Right ventricle myocardium inferior (tissue), 1 donor: ENCODE measurements around the gene TPH1. TPM values are rescaled to one million over a fixed set of nuclear protein-coding genes. Genes with fewer than 3 reads are reported as not detected.
A peak's percentile ranks its signal among the peaks of the same experiment; 100 is the strongest.

Source experiments
- ATAC-seq: fragments of 200-7000 bp; cut with Tn5 transposase; one replicate; pipeline ENCODE4 v1.9.1; 2020; ENCODE audit warnings: mild to moderate bottlenecking, moderate library complexity
- DNase-seq: peaks from one replicate; pipeline ENCODE4 v3.0.0; 2021; ENCODE audit errors: missing footprints
- intact Hi-C: fragments of 100-400 bp; cut with DNase I; formaldehyde crosslinking; loops from one replicate; pipeline ENCODE4 v1.11.0; 2022
- long read RNA-seq: library from polyadenylated mRNA; unstranded; transcript quantifications from one replicate; pipeline ENCODE4 v2.0.0, GENCODE V29; 2021
- total RNA-seq: library from RNA; stranded (reverse); fragmentation: NEBNext Ultra II Directional; extraction: Animal tissue kit (Norgen Biotek cat#: 25700); gene quantifications from one replicate; pipeline ENCODE4 v1.2.1, GENCODE V29; 2021
- donor health status: DM: no; HTN: yes; CAD: no; lungs with severe emphysema.

The TPH1 gene
- total RNA-seq = not detected
- long read RNA-seq = 0 reads

DNA sequence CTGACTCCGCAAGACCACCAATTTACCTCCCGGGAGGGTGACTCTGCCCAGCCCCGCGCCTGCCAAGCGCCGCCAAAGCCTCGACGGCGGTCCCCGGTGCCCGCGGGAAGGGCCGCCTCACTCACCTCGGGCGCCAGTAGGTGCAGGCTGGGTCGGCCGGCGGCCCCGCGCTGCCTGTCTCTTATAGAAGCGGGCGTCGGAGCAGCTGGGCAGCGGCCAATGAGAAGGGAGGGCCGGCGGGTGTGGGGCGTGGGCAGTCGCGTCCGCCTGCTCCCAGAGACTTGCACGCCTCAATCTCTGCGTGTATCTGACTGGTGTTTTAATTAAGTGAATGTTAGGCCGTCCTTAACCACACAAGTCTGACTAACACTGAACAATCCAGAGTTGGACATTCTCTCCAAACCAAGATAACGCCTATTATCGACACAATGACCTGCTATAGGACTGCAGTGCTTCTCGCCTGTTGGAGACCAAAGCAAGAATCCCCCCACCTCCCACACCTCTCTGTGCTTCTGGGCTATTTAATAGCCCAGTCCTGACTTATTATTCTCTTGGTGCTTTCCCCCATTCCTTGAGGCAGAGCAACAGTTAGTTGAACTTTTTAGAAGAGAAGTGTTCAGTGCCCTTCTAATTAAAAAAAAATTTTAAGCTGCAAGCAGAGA is at the start of gene TPH1:
Gene TPH1, minus strand, starts transcription at position 154 of the 662 bp plus-strand sequence. CDS start 5,507 bp downstream, outside the sequence.
- intact Hi-C loops = no loop called here
- DNase-seq (peak; percentile 74), ATAC-seq (peak; percentile 59)

GRCh38 chr11:18093959-18094358 is 47.9 kb upstream of the TPH1 start:
- no peak for ATAC-seq
- intact Hi-C loops = no loop called here
- DNase-seq = no peak

DNA sequence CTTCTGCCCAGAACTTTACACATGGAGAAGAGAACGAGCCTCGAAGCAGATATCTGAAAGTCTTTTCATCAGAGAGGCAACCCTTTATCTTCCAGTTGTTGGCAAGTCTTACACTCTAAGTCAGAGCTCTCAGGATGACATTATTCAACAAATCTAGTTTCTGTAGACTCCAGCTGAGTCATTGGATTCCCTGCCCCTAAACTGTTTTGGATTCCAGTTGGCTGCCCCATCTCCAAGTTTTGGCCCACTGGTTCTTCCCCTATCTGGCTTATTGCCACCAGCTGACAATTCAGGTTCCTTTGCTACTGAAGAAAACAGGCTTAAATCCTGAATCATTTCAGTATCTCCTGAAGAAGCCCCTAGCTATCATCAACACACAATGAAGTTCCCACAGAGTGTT is 45.7 kb upstream of the TPH1 start:
- DNase-seq = no peak
- no peak for ATAC-seq
- intact Hi-C loops = no loop called here

GRCh38 chr11:18088966-18089365 is 42.9 kb upstream of the TPH1 start:
- ATAC-seq (no peak), DNase-seq (no peak)
- intact Hi-C loops = no loop called here

GRCh38 chr11:18088366-18088765 is 42.3 kb upstream of the TPH1 start:
- intact Hi-C loops = no loop called here
- no peak for DNase-seq
- ATAC-seq = no peak

- ATAC-seq = no peak
- no peak for DNase-seq
- intact Hi-C loops = no loop called here
These were observed 35.5 kb upstream of the TPH1 start for GRCh38 chr11:18081551-18081950.

GRCh38 chr11:18080451-18080850 is 34.4 kb upstream of the TPH1 start:
- DNase-seq (no peak), ATAC-seq (no peak)
- intact Hi-C loops = no loop called here

GRCh38 chr11:18078909-18079308 is 32.8 kb upstream of the TPH1 start:
- ATAC-seq (no peak), DNase-seq (no peak)
- intact Hi-C loops = no loop called here

- DNase-seq (no peak), ATAC-seq (no peak)
- intact Hi-C loops = no loop called here
These were observed 29.4 kb upstream of the TPH1 start for GRCh38 chr11:18075444-18075843.

GRCh38 chr11:18071098-18071705 is 25.1 kb upstream of the TPH1 start:
- DNase-seq (no peak), ATAC-seq (no peak)
- intact Hi-C loops = no loop called here

DNA sequence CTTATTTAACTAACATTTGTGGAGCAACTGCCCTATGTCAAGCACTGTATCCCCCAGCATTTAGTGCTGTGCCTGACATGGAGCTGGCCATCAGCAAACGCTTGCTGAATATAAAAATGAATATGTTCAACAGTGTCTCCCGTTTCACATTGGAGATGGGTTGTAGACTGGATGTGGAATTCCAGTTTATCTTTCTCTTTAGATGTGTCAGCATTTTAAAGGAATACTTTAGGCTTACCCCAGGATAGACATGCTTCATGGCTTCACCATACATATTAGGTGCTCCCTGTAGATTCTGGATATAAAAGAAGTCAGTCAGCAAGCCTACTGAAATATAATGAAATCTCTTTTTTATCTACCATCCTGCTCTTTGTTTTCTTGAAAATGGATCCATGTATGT is 21.3 kb upstream of the TPH1 start:
- intact Hi-C loops = no loop called here
- DNase-seq (no peak), ATAC-seq (no peak)

DNA sequence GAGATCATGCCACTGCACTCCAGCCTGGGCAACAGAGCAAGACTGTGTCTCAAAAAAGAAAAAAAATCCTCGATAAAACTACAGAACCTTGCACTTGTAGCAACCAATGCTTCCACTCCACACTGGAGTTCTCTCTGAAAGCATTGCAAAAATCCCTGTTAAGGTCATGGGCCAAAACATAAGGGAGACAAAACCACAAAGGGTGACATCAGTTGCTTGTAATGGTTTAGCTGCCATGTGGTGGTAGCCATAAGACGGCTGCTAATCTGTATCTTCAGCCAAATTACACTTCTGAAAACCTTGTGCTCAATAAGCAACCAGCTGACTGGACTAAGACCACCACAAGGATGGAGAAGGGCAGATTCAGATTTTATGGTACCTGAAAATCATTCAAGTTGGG is 20.6 kb upstream of the TPH1 start:
- ATAC-seq (no peak), DNase-seq (no peak)
- intact Hi-C loops = no loop called here

GRCh38 chr11:18065572-18065971 is 19.5 kb upstream of the TPH1 start:
- no peak for DNase-seq
- intact Hi-C loops = no loop called here
- no peak for ATAC-seq

- intact Hi-C loops = no loop called here
- ATAC-seq = no peak
- no peak for DNase-seq
These were observed 18.5 kb upstream of the TPH1 start for GRCh38 chr11:18064450-18065054.

DNA sequence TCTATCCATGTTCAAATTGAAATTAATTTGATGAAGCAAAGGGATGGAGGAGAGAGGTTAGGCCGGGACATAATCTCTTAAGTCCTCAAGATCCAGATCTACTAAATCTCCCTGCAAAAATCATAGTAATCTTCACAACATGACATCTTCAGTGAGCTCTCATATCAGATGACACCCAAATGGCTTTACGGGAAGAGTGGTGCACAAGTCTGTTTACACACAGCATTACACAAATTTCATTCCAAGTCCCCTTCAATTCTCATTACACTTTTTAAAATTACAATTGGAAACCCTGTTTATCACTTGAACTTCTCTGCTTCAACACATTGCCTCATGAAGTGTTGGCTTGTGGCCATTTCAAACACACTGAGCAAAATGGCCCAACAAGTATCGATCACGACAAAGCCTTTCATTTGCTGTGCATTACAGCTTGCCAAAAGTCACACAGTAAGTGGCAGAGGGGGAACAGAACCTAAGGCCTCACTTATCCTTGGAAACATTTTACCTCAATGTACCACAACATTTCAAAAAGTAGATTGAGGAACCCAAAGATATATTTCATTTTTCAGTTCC is 17.9 kb upstream of the TPH1 start:
- intact Hi-C loops = no loop called here
- DNase-seq (no peak), ATAC-seq (no peak)

GRCh38 chr11:18063125-18063524 is 17.1 kb upstream of the TPH1 start:
- DNase-seq (no peak), ATAC-seq (no peak)
- intact Hi-C loops = no loop called here

DNA sequence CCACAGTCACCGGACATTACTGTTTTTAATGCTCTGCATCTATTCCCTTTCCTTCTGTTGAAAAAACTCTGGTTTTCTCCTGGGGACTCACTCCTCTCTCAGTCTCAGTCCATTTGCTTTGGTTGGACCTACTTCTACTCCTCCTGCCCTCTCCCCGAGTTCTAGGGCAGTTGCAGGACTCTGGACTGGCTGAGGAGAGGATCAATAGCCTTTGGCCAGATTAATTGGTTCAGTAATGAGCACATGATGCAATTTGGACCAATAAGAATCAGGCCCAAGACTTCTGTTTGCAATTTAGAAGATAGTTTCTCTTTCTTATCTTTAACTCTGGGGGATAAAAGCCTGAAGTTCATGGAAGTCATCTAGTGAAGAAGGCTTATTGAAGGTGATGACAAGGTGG is 15.3 kb upstream of the TPH1 start:
- intact Hi-C loops = no loop called here
- no peak for ATAC-seq
- no peak for DNase-seq

- intact Hi-C loops = no loop called here
- ATAC-seq (no peak), DNase-seq (no peak)
These were observed 10.6 kb upstream of the TPH1 start for GRCh38 chr11:18056561-18057181.

GRCh38 chr11:18054511-18055103 is 8.5 kb upstream of the TPH1 start:
- DNase-seq (no peak), ATAC-seq (no peak)
- intact Hi-C loops = no loop called here
